HepG2 (cell line): ENCODE measurements around the gene CAPN7.

ENCODE experiments used
- ATF3 ChIP-seq: sonication (generic); formaldehyde crosslinking; IDR thresholded peaks from 2 replicates; pipeline ENCODE4 v1.4.0; 2020; ENCODE audit warnings: missing genetic modification reagents
- EP300 ChIP-seq, 3 experiments: sonication (generic) in 1 of 3; formaldehyde crosslinking in 1 of 3; IDR thresholded peaks; 2 replicates each; pipeline versions ENCODE4 v1.5.1 to v1.6.1; 2011 to 2020; ENCODE audit warnings: low read depth in 2 of 3, low read length in 2 of 3, borderline replicate concordance in 1 of 3, improper control_type of control experiment in 1 of 3, mild to moderate bottlenecking in 1 of 3, missing genetic modification reagents in 1 of 3, moderate library complexity in 1 of 3
- ESRRA ChIP-seq: sonication (generic); formaldehyde crosslinking; IDR thresholded peaks from 2 replicates; pipeline ENCODE4 v1.5.1; 2020; ENCODE audit warnings: mild to moderate bottlenecking, low read depth, missing genetic modification reagents
- HDAC2 ChIP-seq: sonication (generic); formaldehyde crosslinking; IDR thresholded peaks from 2 replicates; pipeline ENCODE4 v1.4.0; 2020; ENCODE audit warnings: missing genetic modification reagents
- MAF1 ChIP-seq: sonication (generic); formaldehyde crosslinking; IDR thresholded peaks from 2 replicates; pipeline ENCODE4 v1.5.0; 2020; ENCODE audit warnings: missing genetic modification reagents, borderline replicate concordance
- MTA1 ChIP-seq: sonication (generic); formaldehyde crosslinking; IDR thresholded peaks from 2 replicates; pipeline ENCODE4 v1.4.0; 2020; ENCODE audit warnings: missing genetic modification reagents, mild to moderate bottlenecking, borderline replicate concordance
- PLRG1 ChIP-seq: fragments of 450-650 bp; conservative IDR thresholded peaks from 2 replicates; pipeline ENCODE4 v1.6.1; 2016
- POLR2A ChIP-seq, 2 experiments: IDR thresholded peaks; 2 replicates each; pipeline ENCODE4 v1.6.1; 2011; ENCODE audit warnings: low read depth in 2 of 2, low read length in 2 of 2, mild to moderate bottlenecking in 1 of 2, moderate library complexity in 1 of 2; ENCODE audit not compliant: insufficient read depth in 1 of 2
- TSC22D2 ChIP-seq: sonication (generic); formaldehyde crosslinking; IDR thresholded peaks from 2 replicates; pipeline ENCODE4 v1.5.1; 2020; ENCODE audit warnings: missing genetic modification reagents, mild to moderate bottlenecking, borderline replicate concordance
- ZBTB1 ChIP-seq: sonication (generic); formaldehyde crosslinking; IDR thresholded peaks from 2 replicates; pipeline ENCODE4 v1.4.0; 2020; ENCODE audit warnings: missing genetic modification reagents, borderline replicate concordance
- ZBTB2 ChIP-seq: sonication (generic); formaldehyde crosslinking; IDR thresholded peaks from 2 replicates; pipeline ENCODE4 v1.8.0; 2022; ENCODE audit warnings: low read depth, missing genetic modification reagents
- ZNF546 ChIP-seq: sonication (generic); formaldehyde crosslinking; conservative IDR thresholded peaks from 2 replicates; pipeline ENCODE4 v1.8.1; 2023; ENCODE audit warnings: mild to moderate bottlenecking, missing genetic modification reagents

- TF ChIP-seq ZBTB2 (CRISPR knock-in tag) (no peak), ATF3 (no peak), MAF1 (CRISPR knock-in tag) (no peak), ESRRA (CRISPR knock-in tag) (no peak), HDAC2 (CRISPR knock-in tag) (no peak), PLRG1 (no peak), ZBTB1 (CRISPR knock-in tag) (no peak), ZNF546 (no peak), EP300 (IDR thresholded peaks at IDR 0.05; ENCODE audit: low read depth in 2 of 2, low read length in 2 of 2) (no peak), EP300 (CRISPR knock-in tag; IDR thresholded peaks at IDR 0.05; ENCODE audit: borderline replicate concordance) (no peak), TSC22D2 (CRISPR knock-in tag) (no peak), MTA1 (CRISPR knock-in tag) (no peak), POLR2A (IDR thresholded peaks at IDR 0.05; ENCODE audit: insufficient read depth in 1 of 2, low read depth in 2 of 2, low read length in 2 of 2) (no peak)
These were observed 23.0 kb upstream of the CAPN7 start for GRCh38 chr3:15183011-15183410.
